8988T (cell line): ENCODE measurements around the gene CTTN.

Source experiments
- DNase-seq: peaks from one replicate; pipeline ENCODE4 v3.0.0; 2011

Gene CTTN

DNA sequence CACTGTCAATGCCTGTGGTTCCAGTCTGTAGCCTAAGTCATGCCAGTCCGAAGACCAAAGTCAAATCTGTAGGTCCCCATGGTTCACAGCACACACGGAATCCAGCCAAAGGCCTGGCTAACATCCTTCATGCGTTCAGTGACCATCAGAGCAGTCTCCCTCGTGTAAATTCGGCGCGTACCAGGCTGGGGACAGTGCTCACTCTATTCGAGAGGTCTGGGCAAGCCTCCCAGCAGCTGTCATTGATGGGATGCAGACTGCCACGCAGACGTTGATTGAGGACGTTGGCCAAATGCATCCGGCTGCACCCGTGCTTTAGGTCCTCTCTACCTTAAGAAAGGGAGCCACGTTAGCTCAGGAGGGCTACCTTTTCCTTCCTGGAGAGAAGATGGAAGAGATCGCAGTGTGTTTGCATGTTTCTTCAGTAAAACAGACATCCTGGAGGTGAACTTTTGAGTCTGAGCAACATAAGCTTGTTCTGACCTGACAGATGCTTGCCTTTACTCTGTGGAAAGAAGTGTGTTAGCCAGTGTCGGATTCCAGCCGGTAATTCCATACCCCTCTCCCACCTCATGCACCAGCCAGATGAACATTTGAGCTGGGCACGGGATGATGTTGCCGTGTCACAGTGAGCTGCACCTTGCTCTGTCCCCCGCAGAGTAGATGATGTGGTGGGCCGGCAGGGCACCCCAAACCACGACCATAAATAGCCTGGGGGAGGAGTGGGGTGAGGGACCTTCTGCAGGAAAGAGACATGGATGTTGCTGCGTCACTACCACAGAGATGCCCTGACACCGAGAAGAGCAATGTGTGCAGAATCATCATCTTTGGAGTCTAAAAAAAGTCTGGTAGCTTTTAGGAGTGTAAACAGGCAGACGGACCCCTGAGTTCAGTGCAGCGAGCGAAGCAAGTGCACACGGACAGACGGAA lies 12.2 kb downstream of the CTTN start:
- no peak for DNase-seq

DNA sequence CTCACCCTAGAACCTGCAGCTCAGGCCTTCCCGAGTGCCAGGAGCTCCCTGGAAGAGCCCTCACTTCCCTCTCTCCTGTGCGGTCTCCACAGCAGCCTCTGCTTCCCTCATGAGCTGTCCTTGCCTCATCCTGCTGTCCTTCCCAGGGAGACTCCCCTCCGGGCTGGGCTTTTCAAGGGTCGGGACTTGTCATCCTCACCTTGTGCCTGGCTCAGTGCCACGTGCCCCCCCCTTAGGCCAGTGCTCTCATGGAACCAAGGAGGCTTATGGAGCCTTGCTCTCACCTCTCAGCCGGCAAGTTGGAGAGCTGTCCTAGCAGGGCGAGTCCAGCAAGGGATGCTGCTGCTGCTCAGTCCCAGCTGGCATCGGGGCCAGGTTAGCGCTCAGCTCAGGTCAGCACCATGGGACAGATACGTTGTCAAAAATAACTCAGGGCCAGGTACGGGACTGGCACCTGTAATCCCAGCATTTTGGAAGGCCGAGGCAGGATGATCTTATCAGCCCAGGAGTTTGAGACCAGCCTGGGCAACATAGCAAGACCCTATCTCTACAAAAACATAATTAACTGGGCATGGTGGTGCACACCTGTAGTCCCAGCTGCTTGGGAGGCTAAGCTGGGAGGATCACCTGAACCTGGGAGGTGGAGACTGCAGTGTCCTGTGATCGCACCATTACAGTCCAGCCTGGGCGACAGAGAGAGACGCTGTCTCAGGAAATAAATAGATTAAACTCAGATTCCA lies 13.6 kb downstream of the CTTN start:
- no peak for DNase-seq

DNA sequence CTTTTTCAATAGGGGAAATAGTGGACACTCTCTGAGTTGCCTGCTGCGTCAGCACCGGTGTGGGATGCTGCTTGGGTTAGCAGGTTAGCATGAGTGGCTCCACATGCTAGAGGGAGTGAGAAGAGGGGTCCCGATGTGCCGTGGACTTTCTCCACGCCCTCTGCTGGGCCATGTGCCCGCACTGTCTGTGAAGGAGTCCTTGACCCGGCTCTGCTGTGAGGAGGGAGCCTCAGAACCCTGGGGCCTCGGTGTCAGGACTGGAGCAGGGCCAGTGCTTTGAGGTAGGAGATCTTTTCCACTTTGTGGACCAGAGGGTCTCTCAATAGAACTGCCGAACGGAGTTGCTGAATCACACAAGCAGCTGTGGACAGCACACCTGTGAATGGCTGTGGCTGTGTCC lies 14.8 kb downstream of the CTTN start:
- no peak for DNase-seq

DNA sequence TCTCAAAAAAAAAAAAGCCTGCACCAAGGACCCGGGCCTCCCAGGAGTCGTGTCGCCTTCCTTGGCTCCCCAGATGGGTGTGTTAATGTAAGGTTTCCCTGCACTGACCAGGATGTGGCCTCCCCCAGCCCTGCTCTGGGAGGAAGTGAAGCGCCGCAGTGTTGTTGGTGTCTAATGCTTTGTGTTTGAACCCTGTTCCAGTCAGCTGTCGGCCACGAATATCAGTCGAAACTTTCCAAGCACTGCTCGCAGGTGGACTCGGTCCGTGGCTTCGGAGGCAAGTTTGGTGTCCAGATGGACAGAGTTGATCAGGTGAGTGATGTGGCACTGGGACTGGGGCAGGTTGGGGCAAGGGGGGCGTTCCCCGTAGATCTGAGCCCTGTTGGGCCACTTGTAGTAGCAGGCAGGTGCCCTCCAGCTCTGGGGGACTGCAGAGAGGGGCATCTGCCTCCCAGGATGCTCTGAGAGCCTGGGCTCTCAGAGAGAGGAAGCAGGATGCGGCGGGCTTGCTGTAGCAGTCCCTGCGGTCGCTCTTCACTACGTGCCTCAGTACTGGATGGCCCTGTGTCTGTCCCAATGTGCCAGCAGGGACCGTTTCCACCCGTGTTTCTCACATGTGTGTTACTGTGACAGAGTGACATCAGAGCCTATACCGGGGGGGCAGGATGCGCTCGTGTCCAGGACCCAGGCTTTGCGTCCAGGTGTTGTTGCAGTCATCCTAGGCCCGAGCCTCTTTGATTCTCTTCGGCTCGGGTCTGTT lies 16.2 kb downstream of the CTTN start:
- DNase-seq, result no peak

DNA sequence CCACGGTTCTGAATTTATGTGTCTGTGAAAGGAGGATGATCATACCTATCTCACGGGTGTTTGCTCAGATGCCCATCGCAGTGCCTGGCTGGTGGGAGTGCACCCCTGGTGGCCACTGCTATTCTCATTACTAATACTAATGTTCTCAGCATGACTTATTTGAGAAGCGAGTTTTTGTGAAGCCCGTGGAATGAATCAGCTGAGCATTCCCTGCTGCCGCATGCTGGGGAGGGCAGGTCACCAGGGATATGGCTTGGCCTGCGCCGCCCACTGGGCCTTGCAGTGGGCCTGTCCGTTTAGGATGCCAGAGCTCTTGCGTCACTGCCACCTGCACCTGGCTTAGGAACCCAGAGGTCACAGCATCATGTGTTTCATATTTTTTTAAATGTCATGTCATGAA lies 16.9 kb downstream of the CTTN start:
- no peak for DNase-seq

DNA sequence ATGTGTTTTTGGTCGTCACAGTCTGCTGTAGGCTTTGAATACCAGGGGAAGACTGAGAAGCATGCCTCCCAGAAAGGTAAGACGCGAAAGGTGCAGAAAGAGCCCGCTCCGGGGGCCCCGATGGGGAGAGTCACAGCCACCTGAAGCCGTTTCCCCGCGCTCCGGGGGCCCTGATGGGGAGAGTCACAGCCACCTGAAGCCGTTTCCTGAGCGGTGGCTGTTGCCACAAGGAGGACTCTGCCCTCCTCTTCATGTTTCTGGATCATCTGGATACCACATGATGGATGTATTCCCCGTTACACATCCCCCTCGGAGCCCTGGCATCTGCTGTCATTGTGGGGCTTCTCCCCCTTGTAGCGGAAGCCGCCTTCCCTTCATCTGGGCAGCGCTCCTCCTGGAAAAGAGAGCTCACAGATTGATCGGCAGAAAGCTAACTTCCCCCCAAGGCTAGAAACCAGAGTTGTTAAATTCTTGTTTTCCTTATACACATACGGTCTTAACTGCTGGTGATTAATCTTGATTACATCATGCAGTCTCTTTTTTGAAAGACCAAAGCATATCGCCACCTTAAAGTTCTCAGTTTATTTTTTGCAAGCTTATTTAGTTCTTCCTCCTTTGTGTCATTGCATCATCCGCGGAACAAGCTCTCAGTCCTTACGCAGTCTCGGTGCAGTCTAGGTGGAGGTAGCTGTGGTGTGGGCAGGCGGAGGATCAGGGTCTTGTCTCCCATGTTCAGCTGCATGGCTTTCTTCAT lies 17.5 kb downstream of the CTTN start:
- DNase-seq, result no peak

DNA sequence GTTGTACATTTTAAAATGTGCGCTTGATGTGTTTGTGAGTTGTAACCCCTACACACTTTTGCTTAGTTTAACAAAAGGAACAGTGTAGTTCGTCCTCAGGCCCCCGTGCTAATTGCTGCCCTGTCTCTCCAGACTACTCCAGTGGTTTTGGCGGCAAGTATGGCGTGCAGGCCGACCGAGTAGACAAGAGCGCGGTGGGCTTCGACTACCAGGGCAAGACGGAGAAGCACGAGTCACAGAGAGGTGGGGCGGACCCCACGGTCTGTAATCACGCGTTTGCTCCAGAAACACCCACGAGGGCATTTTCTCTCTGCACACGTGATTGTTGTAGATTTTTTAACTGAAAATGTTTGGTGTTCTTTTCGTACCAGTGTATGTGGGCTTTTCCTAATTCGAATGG lies 18.6 kb downstream of the CTTN start:
- DNase-seq, result no peak

DNA sequence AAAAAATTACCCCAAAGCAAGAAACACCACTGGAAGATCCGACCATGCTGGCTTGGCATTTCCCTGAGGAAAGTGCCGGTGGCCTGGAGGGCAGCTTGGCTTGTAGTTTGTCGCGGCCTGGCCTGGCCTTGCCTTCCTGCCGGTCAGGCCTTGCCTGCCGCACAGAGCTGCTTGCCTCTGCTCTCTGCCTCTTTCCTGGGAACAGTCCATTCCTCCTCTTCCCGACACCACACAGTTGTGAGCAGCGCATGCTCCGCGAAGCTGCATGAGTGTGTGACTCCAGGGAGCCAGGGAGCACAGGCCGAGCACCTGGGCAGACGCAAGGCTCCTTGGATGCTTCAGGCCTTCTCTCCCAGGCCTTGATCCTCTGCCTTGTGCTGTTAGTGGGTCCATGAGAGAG lies 19.8 kb downstream of the CTTN start:
- no peak for DNase-seq

DNA sequence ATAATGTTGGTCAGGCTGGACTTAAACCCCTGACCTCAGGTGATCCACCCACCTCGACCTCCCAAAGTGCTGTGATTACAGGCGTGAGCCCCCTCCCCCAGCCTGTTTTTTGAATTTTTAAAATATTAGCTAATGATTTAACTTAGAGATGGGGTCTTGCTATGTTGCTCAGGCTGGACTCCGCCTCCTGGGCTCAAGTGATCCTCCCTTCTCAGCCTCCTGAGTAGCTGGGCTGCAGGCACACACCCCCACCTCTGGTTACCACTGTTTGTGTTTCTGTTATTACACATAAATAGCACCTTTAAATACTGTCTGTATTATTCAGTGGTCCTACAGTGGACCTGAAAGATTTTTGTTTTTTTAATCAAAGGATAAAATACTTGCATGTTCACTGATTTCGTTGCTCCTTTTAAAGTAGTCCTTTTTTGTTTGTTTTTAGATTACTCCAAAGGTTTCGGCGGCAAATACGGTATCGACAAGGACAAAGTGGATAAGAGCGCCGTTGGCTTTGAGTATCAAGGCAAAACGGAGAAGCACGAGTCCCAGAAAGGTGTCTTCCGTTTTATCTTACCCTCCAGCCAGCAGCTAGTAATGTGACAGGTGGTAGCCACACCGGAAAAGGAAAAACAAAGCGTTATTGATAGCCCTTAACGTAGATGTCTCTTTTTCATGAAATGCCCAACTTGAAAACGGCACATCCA lies 21.1 kb downstream of the CTTN start:
- no peak for DNase-seq

DNA sequence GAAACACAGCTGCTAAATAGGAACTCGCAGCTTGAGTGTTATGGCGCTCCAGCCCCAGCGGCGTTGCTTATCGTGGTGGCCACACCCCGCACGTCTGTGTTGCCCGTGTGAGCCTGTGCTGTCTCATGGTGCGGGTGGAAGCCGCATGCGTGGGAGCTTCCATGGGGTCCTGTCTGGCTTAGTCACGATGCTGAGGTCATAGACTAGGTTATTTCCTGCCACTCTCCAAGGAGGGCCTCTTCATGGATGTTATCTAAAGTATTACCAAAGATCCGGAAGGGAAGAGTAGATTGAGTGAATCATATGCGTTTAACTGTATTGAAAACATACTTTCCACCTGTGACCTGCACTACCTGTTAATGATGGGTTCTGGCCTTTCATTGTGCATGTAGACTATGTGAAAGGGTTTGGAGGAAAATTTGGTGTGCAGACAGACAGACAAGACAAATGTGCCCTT lies 21.7 kb downstream of the CTTN start:
- no peak for DNase-seq

DNA sequence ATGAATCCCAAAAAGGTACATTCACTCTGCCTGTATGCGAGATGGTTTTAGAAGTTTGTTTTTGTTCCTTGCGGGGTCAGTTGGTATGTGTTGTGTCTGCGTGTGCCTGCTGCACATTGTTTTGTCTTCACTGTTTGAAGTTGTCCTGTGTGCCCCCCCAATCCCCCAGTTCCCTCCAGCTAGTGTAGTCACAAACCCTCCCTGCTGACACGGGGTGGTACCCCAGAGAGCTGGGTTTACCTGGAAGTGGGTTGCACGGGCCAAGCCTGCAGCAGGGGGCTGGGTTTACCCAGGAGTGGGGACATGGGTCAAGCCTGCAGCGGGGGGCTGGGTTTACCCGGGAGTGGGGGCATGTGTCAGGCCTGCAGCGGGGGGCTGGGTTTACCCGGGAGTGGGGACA lies 22.2 kb downstream of the CTTN start:
- no peak for DNase-seq

DNA sequence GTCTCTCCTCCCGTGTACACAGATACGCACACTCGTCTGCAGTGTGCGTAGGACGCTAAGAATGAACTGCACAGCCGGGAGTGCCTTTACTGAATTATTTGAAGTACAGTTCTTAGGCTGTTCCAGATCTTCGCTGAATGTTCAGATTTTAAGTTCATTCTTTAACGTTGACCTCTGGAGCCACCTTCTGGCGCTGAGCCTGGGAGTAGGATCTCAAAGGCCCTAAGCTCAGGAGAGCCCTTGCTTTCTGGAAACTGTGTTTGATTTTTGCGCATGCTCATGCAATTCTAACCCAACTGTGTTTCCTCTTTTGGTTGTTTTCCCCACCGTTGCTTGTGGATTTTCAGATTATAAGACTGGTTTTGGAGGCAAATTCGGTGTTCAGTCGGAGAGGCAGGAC lies 22.8 kb downstream of the CTTN start:
- DNase-seq, result no peak

DNA sequence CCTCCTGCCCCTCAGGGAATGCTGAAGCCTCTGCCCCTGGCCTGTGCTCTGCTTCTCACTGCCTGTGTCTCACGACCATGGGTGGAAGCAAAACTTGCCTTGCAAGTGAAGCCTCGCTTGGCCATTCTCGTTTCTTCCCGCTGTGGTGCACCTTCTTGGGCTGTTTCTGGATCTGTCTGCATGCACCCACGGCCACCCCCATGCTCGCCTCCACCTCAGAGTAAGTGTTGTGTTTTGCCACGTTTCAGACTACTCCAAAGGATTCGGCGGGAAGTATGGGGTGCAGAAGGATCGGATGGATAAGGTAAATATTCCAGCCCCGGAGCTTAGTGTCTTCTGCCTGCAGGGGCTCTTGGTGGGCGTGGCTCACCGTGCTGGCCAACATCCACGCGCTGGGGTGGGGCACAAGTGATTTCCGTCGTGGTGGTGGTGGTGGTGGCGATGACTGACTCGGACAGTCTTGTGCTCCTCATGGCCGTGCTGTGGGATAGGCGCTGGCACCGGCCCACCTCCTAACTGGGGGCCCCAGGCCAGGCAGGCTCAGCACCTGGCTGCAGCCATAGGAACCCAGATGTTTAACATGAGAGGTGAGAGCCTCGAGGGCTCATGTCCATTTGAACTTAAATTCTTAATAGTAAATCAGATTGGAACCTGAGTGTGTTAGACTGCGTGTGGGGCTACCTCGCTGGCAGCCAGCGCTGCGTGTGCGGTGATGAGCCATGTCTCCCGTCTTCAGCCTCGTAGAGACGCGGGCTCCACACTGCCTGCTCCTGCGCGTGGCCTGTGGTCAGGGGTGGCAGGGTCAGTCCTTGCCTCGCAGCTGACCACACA lies 24.6 kb downstream of the CTTN start:
- no peak for DNase-seq

DNA sequence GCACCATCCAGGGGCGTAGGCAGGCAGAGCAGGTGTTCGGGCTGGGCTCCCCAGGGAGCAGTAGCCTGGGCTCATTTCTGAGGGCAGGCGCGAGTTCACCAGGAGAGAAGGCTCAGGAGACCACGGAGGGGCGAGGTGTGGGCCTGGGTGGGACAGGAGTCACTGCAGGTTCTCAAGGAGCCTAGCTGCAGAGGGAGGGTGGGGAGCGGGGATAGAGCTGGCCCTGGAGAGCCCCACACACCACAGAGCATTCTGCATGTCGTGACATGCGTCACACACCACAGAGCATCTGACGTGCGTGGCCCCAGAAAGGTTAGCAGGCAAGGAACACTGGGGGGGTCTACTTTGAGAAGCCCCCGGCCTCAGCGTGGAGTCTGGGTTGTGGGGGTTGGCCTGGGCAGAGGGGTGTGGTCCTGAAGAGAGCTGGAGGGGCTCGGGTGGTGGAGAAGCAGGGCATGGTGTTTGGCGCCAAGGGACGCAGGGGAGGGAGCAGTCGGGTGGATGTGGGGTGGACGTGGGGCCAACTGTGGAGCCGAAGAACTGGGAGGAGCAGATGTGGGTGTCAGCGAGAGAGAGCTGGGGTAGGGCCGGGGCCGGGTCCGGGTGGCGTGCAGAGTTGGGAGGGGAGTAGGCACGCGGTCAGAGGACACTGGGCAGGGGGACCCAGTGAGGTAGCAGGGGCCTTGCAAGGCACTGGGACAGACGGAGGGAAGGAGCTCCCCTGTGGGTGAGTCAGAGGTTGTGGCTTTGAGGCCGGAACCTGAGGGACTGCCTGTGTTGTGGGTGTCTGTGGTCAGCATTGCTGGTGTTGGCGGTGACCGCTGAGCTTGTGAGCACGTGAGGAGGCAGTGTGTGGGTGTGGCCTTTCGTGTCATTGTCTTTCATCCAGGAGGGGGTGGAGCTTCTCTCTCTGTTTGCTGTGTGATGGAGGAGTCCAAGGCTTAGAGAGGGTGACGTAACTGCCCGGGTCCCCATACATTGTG lies 25.5 kb downstream of the CTTN start:
- DNase-seq, result no peak

DNA sequence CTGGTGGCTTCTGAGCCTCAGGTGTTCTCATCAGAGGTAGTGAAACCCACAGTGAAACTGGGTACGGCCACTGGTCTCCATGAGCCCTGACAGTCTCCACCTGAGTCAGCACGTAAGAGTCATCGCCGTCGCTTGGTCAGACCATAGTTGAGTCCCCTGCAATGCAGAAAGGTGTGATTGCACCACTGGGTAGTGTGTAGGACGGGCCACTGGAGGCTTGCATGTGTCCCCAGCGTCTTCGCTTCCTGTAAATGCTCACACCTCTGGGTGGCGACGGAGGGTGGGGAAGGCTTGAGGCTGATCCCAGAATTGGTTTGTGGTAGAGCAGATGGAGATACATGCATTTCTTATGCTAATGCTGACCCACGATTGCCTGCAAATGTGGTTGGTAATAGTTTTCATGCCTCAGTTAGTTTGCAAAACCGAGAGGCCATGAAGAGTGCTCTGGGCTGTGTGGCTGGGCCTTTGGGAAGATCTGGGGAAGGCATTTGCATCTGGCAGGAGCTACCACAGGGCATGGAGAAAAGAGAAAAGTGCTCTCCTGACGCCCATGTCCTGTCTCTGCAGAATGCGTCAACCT lies 26.5 kb downstream of the CTTN start:
- no peak for DNase-seq

DNA sequence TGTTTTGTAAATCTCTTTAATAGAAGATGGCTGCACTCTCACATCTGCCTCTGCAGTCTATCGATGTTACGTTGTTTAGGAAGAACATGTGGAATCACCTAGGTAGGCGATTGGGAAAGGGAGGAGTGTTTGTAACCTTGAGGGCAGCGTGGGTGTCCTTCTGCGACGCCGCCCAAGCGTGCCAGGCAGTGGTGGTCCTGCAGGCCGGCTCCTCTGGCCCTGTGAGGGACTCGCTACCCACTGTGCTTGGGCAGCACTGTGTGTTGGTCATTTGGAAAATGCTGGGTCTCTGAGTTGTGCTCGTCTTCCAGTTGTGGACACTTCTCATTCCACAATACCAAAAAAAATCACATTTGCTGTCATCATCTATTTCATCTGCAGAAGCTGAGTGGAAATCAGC lies 29.1 kb downstream of the CTTN start:
- DNase-seq, result no peak

DNA sequence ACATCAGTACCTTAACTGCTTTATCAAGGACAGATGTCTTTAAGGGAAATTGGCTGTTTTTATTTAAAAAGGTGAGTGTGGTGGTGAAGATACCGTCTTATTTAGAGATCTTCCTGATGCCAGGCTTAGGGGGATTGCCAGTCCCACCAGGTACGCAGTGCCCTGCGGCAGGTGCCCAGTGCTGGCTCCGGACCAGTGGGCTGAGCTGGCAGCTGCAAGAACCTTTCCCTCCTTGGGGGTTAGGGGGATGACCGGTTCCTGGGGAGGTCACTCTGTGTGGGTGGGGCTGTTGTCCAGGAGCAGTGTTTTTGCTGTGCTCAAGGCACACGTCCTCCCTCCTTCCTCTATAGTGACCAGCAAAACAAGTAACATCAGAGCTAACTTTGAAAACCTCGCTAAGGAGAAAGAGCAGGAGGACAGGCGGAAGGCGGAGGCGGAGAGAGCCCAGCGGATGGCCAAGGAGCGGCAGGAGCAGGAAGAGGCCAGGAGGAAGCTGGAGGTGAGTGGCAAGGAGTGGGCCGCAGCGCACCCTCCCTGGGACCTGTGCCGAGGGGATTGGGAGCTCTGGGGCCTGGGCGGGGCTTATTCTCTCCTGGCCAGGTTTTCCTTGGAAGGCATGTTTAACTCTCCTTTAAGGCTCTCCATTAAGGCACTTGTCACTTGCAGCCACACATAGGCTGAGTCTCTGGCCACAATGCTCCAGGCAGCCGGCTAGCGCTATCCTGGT lies 30.5 kb downstream of the CTTN start:
- no peak for DNase-seq

DNA sequence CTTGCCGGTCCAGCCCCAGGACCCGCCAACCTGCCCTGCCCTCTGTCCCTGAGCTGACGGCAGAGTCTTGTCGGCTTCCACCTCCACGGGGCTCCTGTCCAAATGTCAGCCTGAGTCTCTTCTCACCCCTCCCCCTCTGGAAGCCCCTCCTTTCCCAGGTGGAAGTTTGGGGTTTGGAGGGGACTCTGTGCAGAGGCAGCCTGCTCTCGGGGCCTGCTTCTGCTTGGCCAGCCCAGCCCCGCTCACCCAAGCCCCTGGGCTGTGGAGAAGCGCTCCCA lies 31.0 kb downstream of the CTTN start:
- no peak for DNase-seq
